Psoas muscle (tissue), 8 donors: ENCODE results near the gene GRIN2C. TPM values are rescaled to one million over a fixed set of nuclear protein-coding genes. Genes with fewer than 3 reads are reported as not detected.

Source experiments
- ATAC-seq, 4 donors: fragments of 200-7000 bp; cut with Tn5 transposase; one replicate each; pipeline ENCODE4 v1.9.1; 2020; ENCODE audit warnings: moderate library complexity in 3 of 4, mild to moderate bottlenecking in 2 of 4
- DNase-seq, 2 donors: peaks; one replicate each; pipeline ENCODE4 v3.0.0-alpha.2; 2020
- H3K27ac ChIP-seq: fragments of 200-600 bp; one replicate; pipeline ENCODE4 v1.8.0; 2022
- H3K27me3 ChIP-seq, 3 donors: fragments of 200-600 bp in 1 of 3; one replicate each; pipeline versions ENCODE4 v1.6.1 to v1.8.0; 2013 to 2022; ENCODE audit warnings: low read length in 2 of 3, mild to moderate bottlenecking in 2 of 3, moderate library complexity in 1 of 3; ENCODE audit not compliant: insufficient read depth in 3 of 3
- H3K36me3 ChIP-seq, 2 donors: fragments of 200-600 bp in 1 of 2; one replicate each; pipeline versions ENCODE4 v1.6.1 to v1.8.0; 2013 to 2022; ENCODE audit warnings: low read depth in 1 of 2, mild to moderate bottlenecking in 1 of 2, moderate library complexity in 1 of 2; ENCODE audit not compliant: insufficient read depth in 1 of 2
- H3K4me1 ChIP-seq: fragments of 200-600 bp; one replicate; pipeline ENCODE4 v1.8.0; 2022
- H3K4me3 ChIP-seq: fragments of 200-600 bp; one replicate; pipeline ENCODE4 v1.8.0; 2022; ENCODE audit warnings: mild to moderate bottlenecking
- H3K9me3 ChIP-seq: fragments of 200-600 bp; one replicate; pipeline ENCODE4 v1.8.0; 2022
- CTCF ChIP-seq: fragments of 200-600 bp; IDR thresholded peaks from one replicate; pipeline ENCODE4 v1.8.0; 2022; ENCODE audit warnings: antibody characterized with exemption
- WGBS, 3 donors: extraction: QIAGEN DNeasy Blood & Tissue Kit; methylation state at CpG; one replicate each; pipeline versions ENCODE4 v1.1.6 to v1.1.7; 2013; 5-methylcytosine and 5-hydroxymethylcytosine counted together
- intact Hi-C, 2 donors: fragments of 100-400 bp; cut with DNase I; formaldehyde crosslinking; loops; one replicate each; pipeline versions ENCODE4 v1.11.0 to v1.14.2; 2022
- polyA plus RNA-seq, 3 donors: library from polyadenylated mRNA; stranded (reverse); fragments of 200-250 nt; gene quantifications; one replicate each; pipeline ENCODE4 v1.2.3, GENCODE V29; 2013
- total RNA-seq, 4 donors: library from RNA; stranded (reverse); fragmentation: NEBNext Ultra II Directional in 2 of 4; extraction: Animal tissue kit (Norgen Biotek cat#: 25700) in 2 of 4; gene quantifications; one replicate each; pipeline versions ENCODE4 v1.2.1 to v1.2.4, GENCODE V29; 2021 to 2023
- donor health status: healthy with polysubstance abuse.
- donor health status: DM: no; HTN: no; CAD: no; lungs with moderate emphysema.
- donor health status: Bipolar disorder and iron deficiency.
- donor health status: healthy.
- donor health status: DM: yes; HTN: yes; CAD: no.
- donor health status: DM: no; HTN: no; CAD: no.
- donor health status: DM: no; HTN: no; CAD: no.
- donor health status: DM: yes; HTN: yes; CAD: no.

GRIN2C gene
- total and polyA plus RNA-seq, 7 donors, result 0.06 to 0.74 (median 0.32) TPM

DNA sequence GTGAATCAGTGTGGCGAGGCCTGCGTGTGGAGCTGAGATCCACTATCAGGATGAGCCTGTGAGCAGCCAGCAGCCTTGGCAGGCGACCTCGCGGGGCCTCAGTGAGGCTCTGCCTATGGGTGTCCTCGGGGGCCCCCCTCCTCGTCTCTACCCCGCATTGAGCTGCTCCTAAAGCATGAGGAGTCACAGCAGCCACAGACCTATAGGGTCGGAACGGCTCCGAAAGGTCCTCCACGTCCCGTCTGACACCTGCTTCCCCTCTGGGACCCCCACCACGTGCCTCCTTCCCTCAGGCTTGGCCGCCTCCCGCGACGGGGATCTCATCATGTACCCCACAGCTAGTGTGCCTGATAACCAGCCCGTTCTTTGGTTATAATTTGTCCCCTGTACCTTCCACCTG, 28.8 kb downstream of the GRIN2C start:
- Histone ChIP-seq H3K9me3 (no peaks in the 10 kb centered on the region), H3K27me3 (no peaks in the 10 kb centered on the region), H3K4me3 (no peak overlapping the region), H3K4me1 (no peaks in the 10 kb centered on the region), H3K36me3 (peaks cover 0 to 11% of the 10 kb centered on the region in 2 donors), H3K27ac (no peak overlapping the region)
- intact Hi-C loops, result no loop called here
- TF ChIP-seq CTCF, result no peak
- no peak for ATAC-seq
- no peak for DNase-seq
- WGBS, 3 donors, result 90 to 91% (median 91%) methylated on average over 19 of the region's 19 CpGs

GRCh38 chr17:74827800-74828199, 31.9 kb downstream of the GRIN2C start:
- Histone ChIP-seq H3K4me1 (no peaks in the 10 kb centered on the region), H3K27me3 (no peaks in the 10 kb centered on the region), H3K36me3 (peaks cover 0 to 11% of the 10 kb centered on the region in 2 donors), H3K9me3 (no peaks in the 10 kb centered on the region), H3K27ac (no peak overlapping the region), H3K4me3 (no peak overlapping the region)
- ATAC-seq (no peak), DNase-seq (no peak)
- WGBS, 3 donors, result 85 to 88% (median 88%) methylated on average over 11 of the region's 11 CpGs
- TF ChIP-seq CTCF, result no peak
- intact Hi-C loops, result no loop called here

GRCh38 chr17:74825952-74826719, 33.5 kb downstream of the GRIN2C start:
- no peaks in the 10 kb centered on the region for H3K27me3 ChIP-seq
- no peak for TF ChIP-seq CTCF
- DNase-seq (no peak), ATAC-seq (no peak)
- no peaks in the 10 kb centered on the region for H3K4me1 ChIP-seq
- no peaks in the 10 kb centered on the region for H3K9me3 ChIP-seq
- no peak overlapping the region for H3K4me3 ChIP-seq
- intact Hi-C loops, result no loop called here
- H3K27ac ChIP-seq, result no peak overlapping the region
- 85 to 92% (median 89%) methylated on average over 9 of the region's 9 CpGs for WGBS, 3 donors
- peaks cover 0 to 11% of the 10 kb centered on the region in 2 donors for H3K36me3 ChIP-seq

DNA sequence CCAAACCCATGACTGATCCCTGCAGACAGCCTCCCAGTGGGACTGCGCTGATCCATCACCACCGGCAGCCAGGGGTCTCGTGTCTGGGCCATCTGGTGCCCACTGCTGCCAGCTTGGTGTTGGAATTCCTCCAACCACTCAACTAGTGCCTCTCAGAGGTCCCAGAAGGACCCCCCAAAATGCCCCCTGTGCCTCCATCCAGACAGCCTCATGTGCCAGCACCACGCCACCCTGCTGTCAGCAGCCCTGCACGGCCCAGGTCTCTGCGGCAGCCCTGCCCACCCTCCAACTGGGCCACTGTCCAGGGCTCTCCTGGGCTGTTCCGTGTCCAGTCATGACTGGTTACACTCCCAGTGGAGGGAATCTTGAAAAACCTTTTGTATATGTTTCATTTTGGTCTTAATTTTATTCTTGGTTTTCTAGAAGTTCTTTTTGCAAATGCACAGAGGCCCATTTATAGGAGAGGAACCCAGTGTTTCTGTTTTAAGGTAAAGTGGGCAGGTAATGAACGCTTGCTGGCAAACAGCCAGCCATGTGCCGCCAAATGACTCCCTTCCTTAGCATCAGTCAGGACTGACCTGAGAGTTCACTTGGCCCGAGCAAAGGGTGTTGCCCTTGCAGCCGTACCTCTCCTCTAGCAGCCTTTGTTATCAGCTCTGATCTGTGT, 34.6 kb downstream of the GRIN2C start:
- H3K4me3 ChIP-seq, result no peak overlapping the region

More for the DNA sequence above, 34.6 kb downstream of the GRIN2C start:
- no peak for TF ChIP-seq CTCF
- no peaks in the 10 kb centered on the region for H3K9me3 ChIP-seq
- 76 to 83% (median 76%) methylated on average over 9 to 11 of the region's 11 CpGs for WGBS, 3 donors
- no peak overlapping the region for H3K27ac ChIP-seq
- DNase-seq (no peak), ATAC-seq (no peak)
- peaks cover 0 to 12% of the 10 kb centered on the region in 2 donors for H3K36me3 ChIP-seq
- no peaks in the 10 kb centered on the region for H3K4me1 ChIP-seq
- intact Hi-C loops, result no loop called here
- H3K27me3 ChIP-seq, result no peaks in the 10 kb centered on the region
